LoVo (cell line): Measurements from ENCODE around the gene MOXD1.

ENCODE experiments used
- DNase-seq: peaks from one replicate; pipeline ENCODE4 v3.0.0-alpha.2; 2016; ENCODE audit warnings: low spot score

Gene MOXD1

GRCh38 chr6:132400883-132401617 lies at the start of gene MOXD1:
TSS of gene MOXD1 (minus strand) at chr6:132401475. CDS start at chr6:132401426, 49 bp downstream.
- DNase-seq, result peak; percentile 45

GRCh38 chr6:132446855-132447241 lies 45.6 kb upstream of the MOXD1 start:
- DNase-seq, result no peak

DNA sequence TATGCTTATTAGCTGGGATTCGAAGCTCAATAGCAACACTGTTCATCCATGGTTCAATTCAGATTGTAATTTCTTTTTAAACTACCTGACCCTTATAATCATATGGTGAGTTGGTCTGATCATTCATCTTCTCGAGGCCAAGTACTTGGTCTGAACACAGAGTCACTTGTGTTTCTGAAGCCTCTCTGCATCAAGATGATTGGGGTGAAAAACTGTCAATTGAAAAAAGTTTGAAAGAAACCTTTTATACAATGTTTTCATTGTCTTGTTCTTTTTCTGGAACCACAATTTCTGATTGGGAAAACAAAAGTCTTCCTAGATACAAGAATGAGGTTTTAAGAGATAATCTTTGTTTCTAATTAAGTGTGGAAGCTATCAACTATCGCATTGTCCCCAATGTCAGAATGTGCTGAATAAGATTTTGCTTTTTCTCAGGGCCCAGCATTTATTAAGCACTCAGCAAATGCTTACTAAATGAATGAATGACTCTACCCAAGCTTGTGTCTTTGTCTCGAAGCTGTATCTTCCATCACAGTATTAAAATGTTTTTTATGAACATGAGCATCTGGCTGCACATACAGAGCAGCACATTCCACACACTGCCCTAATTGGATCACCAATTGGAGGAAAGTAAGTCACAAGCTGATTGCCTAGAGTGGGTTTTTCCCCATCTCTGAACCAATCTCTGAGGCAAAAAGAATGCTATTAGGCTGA lies 45.0 kb upstream of the MOXD1 start:
- no peak for DNase-seq

DNA sequence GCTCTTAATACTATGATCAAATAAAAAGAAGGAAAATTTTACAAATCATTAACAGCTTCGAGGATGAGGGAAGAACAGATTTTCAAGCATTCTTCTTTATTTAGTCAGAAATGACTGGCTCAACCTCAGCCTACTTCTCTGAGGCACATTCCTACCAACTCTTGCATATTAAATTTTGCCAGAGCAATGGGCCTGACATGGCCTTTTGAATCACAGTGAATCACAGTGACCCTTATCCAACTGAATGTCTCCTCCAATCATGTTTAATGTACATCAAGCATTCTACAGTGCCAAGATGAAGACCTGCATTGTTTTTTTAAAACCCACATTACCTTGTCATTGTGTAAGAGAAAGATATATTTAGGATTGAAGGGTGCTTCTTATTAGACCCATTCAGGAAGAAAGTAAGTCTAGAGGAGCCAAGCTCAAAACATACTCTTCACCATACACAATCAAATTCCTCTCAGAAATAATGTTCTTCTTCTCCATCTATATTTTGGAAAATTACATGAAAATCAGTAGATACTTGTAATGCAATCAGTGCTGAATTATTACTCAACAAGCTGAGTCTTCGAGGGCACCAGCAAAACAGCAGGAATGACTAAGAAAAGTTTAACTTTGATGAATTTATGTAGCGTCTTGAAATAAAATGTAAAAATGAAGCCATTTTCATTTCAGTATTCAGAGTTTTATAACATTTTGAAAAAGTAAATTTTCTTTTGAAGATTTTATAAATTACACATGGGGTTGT lies 44.1 kb upstream of the MOXD1 start:
- DNase-seq, result no peak

DNA sequence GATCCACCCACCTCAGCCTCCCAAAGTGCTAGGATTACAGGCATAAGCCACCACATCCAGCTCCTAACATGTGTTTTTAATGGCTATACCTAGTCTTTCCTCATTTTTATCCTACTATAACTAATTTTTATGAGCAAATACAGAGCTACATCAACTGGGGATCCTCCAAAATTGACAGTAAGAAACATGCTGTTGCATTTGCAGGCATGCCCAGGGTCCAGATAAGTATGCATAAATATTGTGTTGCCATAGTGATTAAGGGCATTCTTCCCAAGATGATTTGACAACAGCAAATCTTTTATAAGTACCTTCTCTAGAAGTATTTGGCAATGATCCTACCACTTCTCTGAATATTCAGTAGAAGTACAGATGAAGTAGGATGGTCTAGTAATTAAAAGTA lies 41.9 kb upstream of the MOXD1 start:
- no peak for DNase-seq

- no peak for DNase-seq
Observed at GRCh38 chr6:132430110-132430509, 28.8 kb upstream of the MOXD1 start.

DNA sequence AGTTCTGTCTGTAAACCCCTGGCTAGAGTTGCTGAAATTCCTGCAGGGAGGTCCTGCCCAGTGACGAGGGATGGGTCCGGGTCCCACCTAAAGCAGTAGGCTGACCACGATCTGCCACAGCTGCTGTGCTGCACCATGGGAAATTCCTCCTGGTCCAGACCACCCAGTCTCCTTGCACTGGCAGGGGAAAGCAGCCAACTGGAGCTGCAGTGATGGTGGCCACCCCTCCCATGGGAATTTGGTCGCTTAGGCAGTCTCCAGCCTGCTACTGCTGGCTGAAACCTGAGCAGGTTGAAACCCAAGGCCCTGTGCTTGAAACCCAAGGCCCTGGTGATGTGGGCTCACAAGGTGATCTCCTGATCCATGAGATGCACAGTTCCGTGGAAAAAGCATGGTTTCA lies 23.9 kb upstream of the MOXD1 start:
- DNase-seq, result no peak

DNA sequence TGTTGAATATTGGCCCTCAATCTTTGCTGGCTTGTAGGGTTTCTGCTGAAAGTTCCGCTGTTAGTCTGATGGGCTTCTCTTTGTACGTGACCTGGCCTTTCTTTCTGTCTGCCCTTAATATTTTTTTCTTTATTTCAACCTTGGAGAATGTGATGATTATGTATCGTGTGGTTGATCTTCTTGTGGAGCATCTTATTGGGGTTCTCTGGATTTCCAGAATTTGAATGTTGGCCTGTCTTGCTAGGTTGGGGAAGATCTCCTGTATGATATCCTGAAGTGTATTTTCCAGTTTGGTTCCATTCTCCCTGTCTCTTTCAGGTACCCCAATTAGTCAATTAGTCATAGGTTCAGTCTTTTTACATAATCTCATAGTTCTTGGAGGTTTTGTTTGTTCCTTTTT lies 22.6 kb upstream of the MOXD1 start:
- DNase-seq, result no peak

DNA sequence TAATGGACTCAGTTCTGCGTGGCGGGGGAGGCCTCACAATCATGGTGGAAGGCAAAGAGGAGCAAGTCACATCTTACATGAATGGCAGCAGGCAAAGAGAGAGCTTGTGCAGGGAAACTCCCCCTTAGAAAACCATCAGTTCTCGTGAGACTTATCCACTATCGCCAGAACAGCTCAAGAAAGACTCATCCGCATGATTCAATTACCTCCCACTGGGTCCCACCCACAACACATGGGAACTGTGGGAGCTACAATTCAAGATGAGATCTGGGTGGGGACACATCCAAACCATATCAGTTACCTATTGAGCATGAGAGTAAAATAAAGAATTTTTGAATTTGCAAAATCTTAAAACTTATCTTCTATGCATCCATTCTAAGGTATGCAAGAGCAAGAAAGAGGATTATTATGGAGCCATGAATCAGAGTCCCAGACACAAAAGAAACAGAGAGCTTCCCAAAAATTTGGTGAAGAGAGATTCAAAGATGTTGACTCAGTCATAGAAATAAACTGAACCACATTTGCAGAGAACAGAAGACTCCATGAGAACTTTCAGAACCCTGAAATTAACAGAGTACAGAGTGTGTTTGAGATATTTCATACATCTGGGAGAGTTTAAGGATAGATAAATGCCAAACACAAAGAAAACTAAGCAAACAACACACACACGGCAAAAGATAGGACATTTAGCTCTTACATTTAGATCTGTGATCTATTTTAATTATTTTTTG lies 17.1 kb upstream of the MOXD1 start:
- no peak for DNase-seq

GRCh38 chr6:132414761-132415160 lies 13.5 kb upstream of the MOXD1 start:
- no peak for DNase-seq

- no peak for DNase-seq
Observed at GRCh38 chr6:132414322-132414721, 13.0 kb upstream of the MOXD1 start.

DNA sequence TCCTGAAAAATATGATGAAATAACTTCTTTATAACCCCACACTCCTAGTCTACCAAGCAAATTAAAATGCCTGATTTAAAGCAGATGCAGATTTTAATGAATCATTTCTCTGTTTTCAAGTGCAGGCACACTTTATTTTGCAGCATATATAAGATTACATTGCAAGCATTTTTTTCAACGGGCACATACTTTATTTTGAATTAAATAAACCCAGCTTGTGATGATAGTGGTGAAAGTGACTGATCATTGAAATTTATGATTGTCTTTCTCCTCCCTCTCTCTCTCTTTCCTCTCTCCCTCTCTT lies 12.2 kb upstream of the MOXD1 start:
- no peak for DNase-seq

DNA sequence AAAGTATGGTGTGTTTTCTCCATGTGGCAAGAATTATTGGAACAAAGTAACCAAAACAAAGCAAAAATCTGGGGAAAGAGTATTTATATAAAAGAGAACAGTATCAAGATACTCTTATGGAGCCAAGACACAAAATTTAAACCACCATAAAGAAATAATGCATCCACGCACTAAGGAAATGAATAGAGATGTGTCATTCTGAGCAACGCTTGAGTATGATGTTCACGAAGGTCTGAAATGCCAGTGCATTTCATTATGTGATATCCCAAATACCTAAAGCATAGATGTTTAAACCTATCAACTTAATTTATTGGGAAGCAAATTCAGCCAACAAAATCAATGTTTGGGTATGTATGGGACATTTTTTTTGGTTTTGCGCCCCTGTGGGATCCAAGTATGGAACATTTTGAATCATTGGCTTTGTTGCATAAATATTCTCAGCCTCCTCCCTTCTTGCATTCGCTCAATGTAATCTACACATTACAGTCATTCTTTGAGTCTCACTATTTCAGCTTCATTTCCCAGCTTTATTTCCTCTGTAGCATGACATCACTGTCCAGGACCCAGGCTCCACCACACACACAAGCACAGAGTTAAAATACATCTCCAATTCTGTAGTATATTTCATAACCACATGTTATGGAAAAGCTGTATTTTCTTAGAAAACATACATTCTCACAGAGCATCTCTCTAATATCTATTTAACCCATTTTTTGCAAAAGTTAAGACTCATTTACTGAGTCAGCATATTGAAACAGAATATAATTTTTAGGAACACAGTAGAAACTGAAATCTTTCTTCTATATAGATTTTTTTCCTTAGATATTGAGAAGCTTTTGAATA lies 11.6 kb upstream of the MOXD1 start:
- DNase-seq, result no peak

- no peak for DNase-seq
Observed at GRCh38 chr6:132411296-132411695, 10.0 kb upstream of the MOXD1 start.

DNA sequence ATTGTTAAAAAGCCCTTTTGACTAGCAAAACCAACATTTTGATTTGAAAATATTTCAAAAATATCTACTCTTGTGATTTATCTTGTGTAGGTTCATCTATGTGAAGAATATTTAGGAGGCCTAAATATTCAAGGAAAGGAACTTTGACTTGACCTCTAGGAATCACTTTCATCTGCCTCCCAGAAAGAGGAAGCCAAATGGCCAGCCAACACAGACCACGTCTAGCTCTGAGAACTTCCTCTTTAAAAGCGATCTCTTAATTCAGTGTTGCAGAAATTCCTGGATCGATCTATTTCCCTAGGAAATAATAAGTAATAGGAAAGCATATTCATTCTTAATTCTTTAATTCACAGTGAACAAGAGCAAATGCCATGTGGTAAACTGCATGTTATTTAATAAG lies 9.6 kb upstream of the MOXD1 start:
- DNase-seq, result no peak

DNA sequence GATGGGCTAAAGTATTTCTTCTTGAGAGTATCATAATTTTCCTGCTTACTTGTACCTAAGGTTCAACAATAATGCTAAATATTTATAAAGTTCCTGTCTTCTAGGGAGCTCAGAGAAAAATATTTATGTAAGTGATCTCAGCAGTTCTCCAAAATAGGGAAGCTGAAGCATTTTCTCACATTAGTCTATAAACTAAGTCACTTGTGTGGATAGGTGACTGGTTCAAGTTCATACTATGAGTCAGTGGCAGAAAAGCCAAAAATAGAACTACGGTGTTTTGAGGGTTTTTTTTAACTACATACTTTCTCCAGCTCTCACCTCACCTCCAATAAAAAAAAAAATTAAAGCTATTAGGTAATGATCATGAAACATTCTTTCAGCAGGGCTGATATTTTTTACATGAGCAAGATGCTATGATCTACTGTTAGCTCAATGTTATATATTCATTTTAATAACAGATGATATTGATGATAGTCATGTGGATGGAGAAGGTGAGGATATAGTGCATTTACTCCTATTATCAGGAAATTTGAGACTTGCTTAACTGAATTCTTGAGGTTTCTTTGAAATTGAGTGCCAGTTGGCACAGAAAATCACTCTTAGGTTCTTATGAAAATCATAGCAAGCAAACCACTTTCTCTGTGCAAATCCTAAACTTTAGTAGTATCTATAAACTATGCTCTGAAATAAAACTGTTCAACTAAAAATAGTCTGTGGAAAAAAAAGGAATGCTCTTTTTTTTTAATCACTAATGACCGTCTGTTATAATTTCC lies 4.1 kb upstream of the MOXD1 start:
- DNase-seq, result no peak

GRCh38 chr6:132404736-132405135 lies 3.5 kb upstream of the MOXD1 start:
- DNase-seq, result no peak

DNA sequence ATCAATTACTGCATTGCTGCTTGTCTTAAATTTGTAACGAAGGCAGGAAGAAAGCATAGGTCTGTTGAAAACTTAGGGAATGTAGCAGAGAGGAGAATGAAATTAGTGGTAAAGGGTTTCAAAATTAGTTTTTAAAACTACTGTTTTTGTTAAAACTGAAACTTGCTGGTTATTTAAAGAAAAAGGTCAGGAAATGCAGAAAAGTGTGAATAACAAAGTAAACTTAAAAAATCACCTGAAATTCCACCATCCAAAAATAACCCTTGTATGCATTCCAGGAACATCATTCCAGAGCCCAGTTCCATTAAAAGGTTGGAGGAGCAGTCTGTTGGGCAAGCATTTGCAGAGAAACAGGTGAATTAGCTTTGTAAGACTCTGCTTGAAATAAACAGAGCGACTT lies 3.1 kb upstream of the MOXD1 start:
- DNase-seq, result no peak

DNA sequence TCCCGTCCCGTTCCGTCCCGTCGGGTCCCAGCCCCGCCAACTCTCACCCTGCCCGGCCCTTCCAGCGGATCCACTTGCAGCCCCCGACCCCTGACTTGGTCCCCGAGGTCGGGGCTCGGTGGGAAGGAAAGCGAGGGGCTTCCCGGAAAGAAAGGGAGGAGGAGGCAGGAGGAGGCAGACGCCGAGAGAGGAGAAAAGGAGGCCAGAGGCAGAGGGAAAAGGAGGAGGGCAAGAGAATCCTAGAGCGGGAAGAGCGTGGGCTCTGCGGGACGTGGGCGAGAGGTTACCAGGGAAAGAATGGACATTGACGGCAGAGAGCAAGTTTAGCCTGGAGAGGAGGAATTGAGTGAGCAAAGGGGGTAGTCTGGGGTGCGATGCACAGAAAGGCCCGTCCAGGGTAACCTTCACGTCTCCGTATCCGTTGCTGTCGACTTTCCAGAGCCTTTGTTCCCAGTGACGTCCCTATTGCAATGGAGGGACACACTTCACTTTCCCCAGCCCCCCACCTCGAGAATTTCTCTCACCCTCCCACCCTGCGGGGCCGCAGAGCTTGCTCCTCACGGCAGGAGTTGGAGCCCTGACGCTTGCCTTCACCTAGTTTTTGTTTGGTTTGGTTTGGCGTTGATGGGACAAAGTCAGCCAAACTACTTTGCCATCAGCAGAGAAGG lies 477 bp upstream of the MOXD1 start:
- DNase-seq, result no peak

DNA sequence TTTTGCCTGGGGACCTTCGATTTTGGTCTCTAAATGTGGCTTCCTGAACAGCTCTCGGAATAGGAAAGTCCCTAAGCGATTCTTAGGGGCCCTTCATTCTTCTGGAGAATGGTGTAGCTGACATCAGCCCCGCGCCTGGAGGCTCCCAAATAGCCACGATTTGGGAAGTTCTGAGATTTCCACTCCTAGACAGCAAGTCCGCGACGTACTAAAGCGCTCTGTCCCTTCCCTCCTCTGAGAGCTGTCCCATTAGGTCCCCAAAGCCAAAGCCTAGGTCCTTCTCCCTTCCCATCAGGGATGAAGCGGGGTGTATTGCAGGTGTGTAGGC lies 756 bp downstream of the MOXD1 start:
- no peak for DNase-seq
